Ovary (tissue), 10 donors: Measurements from ENCODE around the gene NF1. TPM values are rescaled to one million over a fixed set of nuclear protein-coding genes. Genes with fewer than 3 reads are reported as not detected.
A peak's percentile ranks its signal among the peaks of the same experiment; 100 is the strongest.
"Not testable (repeated sequence)": the region's sequence is repeated elsewhere in the genome, so short reads cannot be mapped to it uniquely, and the experiment has no call there.

Experiments
- DNase-seq, 5 donors: peaks; one replicate each; pipeline ENCODE4 v3.0.0-alpha.2; 2019 to 2020
- H3K27ac ChIP-seq, 2 donors: fragments of 200-600 bp; one replicate each; pipeline versions ENCODE4 v1.5.1 to v1.8.0; 2019 to 2022
- H3K27me3 ChIP-seq: fragments of 200-600 bp; one replicate; pipeline ENCODE4 v1.8.0; 2022
- H3K36me3 ChIP-seq: fragments of 200-600 bp; sonication (generic); one replicate; pipeline ENCODE4 v1.5.1; 2019
- H3K4me1 ChIP-seq: one replicate; pipeline ENCODE4 v1.8.1; 2013; ENCODE audit warnings: mild to moderate bottlenecking, moderate library complexity; ENCODE audit not compliant: insufficient read depth
- H3K4me3 ChIP-seq: fragments of 200-600 bp; sonication (generic); one replicate; pipeline ENCODE4 v1.5.1; 2017
- H3K9me3 ChIP-seq, 2 donors: fragments of 200-600 bp in 1 of 2; sonication (generic) in 1 of 2; one replicate each; pipeline versions ENCODE4 v1.5.1 to v1.8.1; 2013 to 2019; ENCODE audit warnings: mild to moderate bottlenecking in 1 of 2, moderate library complexity in 1 of 2
- EP300 ChIP-seq: sonication (generic); formaldehyde crosslinking; IDR thresholded peaks from one replicate; pipeline ENCODE4 v1.6.1; 2017; ENCODE audit warnings: antibody characterized with exemption
- POLR2A ChIP-seq: fragments of 450-650 bp; IDR thresholded peaks from one replicate; pipeline ENCODE4 v1.6.1; 2017; ENCODE audit warnings: antibody characterized with exemption, mild to moderate bottlenecking, moderate library complexity
- WGBS, 3 donors: extraction: QIAGEN DNeasy Blood & Tissue Kit in 1 of 3; methylation state at CpG; one replicate each; pipeline versions ENCODE4 v1.1.5 to v1.1.7; 2013 to 2017; 5-methylcytosine and 5-hydroxymethylcytosine counted together
- intact Hi-C, 4 donors: fragments of 100-400 bp; cut with DNase I; formaldehyde crosslinking; loops; one replicate each; pipeline versions ENCODE4 v1.11.0 to v1.15.1; 2022 to 2023
- long read RNA-seq, 3 donors: library from polyadenylated mRNA in 2 of 3; unstranded in 2 of 3; transcript quantifications; one replicate each; pipeline ENCODE4 v2.0.0 and lab custom pipeline, GENCODE V29; 2021 to 2026
- polyA plus RNA-seq, 2 donors: library from polyadenylated mRNA; stranded (reverse); fragments of 200-250 nt in 1 of 2; fragments of 350-450 nt in 1 of 2; fragmentation: Illumina TruSeq in 1 of 2; extraction: RNeasy Lipid Tissue Mini Kit (QIAGEN cat#74804) in 1 of 2; gene quantifications; one replicate each; pipeline ENCODE4 v1.2.3, GENCODE V29; 2013 to 2014
- total RNA-seq, 7 donors: library from RNA; depleted of rRNA in 2 of 7; stranded (reverse); fragments of >200 nt in 2 of 7; fragmentation: NEBNext Ultra II Directional in 3 of 7; extraction: Animal tissue kit (Norgen Biotek cat#: 25700) in 3 of 7; gene quantifications; one replicate each; pipeline versions ENCODE4 v1.1.0 to v1.2.4, GENCODE V29; 2016 to 2023
- TF ChIP-seq, protein P1 (sequence below), 3 donors: fragments of 450-650 bp in 2 of 3; fragments of 200-600 bp in 1 of 3; IDR thresholded peaks; one replicate each; pipeline versions ENCODE4 v1.5.1 to v1.8.0; 2016 to 2022; ENCODE audit warnings: antibody characterized with exemption in 3 of 3, mild to moderate bottlenecking in 1 of 3
- donor health status: DM: no; HTN: no; CAD: no; lungs with moderate emphysema.
- donor health status: DM: no; HTN: no; CAD: no.
- donor health status: Bipolar disorder and iron deficiency.
- donor health status: DM: yes; HTN: yes; CAD: no.
- donor health status: DM: no; HTN: no; CAD: no.
- donor health status: DM: yes; HTN: yes; CAD: no.

NF1 gene, protein sequence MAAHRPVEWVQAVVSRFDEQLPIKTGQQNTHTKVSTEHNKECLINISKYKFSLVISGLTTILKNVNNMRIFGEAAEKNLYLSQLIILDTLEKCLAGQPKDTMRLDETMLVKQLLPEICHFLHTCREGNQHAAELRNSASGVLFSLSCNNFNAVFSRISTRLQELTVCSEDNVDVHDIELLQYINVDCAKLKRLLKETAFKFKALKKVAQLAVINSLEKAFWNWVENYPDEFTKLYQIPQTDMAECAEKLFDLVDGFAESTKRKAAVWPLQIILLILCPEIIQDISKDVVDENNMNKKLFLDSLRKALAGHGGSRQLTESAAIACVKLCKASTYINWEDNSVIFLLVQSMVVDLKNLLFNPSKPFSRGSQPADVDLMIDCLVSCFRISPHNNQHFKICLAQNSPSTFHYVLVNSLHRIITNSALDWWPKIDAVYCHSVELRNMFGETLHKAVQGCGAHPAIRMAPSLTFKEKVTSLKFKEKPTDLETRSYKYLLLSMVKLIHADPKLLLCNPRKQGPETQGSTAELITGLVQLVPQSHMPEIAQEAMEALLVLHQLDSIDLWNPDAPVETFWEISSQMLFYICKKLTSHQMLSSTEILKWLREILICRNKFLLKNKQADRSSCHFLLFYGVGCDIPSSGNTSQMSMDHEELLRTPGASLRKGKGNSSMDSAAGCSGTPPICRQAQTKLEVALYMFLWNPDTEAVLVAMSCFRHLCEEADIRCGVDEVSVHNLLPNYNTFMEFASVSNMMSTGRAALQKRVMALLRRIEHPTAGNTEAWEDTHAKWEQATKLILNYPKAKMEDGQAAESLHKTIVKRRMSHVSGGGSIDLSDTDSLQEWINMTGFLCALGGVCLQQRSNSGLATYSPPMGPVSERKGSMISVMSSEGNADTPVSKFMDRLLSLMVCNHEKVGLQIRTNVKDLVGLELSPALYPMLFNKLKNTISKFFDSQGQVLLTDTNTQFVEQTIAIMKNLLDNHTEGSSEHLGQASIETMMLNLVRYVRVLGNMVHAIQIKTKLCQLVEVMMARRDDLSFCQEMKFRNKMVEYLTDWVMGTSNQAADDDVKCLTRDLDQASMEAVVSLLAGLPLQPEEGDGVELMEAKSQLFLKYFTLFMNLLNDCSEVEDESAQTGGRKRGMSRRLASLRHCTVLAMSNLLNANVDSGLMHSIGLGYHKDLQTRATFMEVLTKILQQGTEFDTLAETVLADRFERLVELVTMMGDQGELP (N-terminal part only)
- total RNA-seq = 10 to 100 TPM; 45.5 to 62.0 (median 58.1) TPM
- polyA plus RNA-seq = 10 to 100 TPM; 11.1 to 27.0 TPM
- long read RNA-seq, donor 1, partial matches to known transcripts = 12 of 17 reads
- long read RNA-seq, donor 1, other reads (novel, unspliced or antisense) = 5 of 17 reads
- long read RNA-seq, donor 2, full-length matches to known transcripts = 3 of 3 reads
- long read RNA-seq, donor 2, partial matches to known transcripts = 0 of 3 reads
- long read RNA-seq, donor 2, other reads (novel, unspliced or antisense) = 0 of 3 reads
- long read RNA-seq, donor 3, partial matches to known transcripts = 0 of 7 reads
- long read RNA-seq, donor 3, other reads (novel, unspliced or antisense) = 6 of 7 reads

DNA sequence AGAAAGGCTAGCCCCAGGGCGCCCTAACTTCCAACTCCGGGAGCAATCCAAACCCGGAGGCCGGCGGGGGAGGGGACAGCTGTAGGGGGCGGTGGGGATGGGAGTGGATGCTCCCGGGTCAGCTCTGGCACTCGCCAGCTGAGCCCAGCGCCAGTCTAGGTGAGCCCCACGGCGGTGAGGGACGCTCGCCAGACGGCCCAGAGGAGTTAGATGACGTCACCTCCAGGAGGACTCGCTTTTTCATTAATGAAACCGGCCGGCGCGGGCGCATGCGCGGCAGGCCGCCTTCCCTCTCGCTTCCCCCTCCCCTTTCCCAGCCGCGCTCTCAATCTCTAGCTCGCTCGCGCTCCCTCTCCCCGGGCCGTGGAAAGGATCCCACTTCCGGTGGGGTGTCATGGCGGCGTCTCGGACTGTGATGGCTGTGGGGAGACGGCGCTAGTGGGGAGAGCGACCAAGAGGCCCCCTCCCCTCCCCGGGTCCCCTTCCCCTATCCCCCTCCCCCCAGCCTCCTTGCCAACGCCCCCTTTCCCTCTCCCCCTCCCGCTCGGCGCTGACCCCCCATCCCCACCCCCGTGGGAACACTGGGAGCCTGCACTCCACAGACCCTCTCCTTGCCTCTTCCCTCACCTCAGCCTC is at the start of gene NF1:
Gene NF1, plus strand, starts transcription at position 378 of the 636 bp plus-strand sequence. CDS start 333 bp downstream, outside the sequence.
- Histone ChIP-seq H3K36me3 (no peaks in the 10 kb centered on the region), H3K4me3 (peak within 1 kb of the TSS; percentile 69), H3K27ac (peak within 1 kb of the TSS; percentile 85 to 90), H3K4me1 (peaks cover 2% of the 10 kb centered on the region), H3K9me3 (no peaks in the 10 kb centered on the region), H3K27me3 (no peaks in the 10 kb centered on the region)
- WGBS, 3 donors = 0 to 1% (median 0%) methylated on average over 41 to 44 of the region's 45 CpGs
- peak; percentile 29 for TF ChIP-seq POLR2A
- TF ChIP-seq, protein P1, sequence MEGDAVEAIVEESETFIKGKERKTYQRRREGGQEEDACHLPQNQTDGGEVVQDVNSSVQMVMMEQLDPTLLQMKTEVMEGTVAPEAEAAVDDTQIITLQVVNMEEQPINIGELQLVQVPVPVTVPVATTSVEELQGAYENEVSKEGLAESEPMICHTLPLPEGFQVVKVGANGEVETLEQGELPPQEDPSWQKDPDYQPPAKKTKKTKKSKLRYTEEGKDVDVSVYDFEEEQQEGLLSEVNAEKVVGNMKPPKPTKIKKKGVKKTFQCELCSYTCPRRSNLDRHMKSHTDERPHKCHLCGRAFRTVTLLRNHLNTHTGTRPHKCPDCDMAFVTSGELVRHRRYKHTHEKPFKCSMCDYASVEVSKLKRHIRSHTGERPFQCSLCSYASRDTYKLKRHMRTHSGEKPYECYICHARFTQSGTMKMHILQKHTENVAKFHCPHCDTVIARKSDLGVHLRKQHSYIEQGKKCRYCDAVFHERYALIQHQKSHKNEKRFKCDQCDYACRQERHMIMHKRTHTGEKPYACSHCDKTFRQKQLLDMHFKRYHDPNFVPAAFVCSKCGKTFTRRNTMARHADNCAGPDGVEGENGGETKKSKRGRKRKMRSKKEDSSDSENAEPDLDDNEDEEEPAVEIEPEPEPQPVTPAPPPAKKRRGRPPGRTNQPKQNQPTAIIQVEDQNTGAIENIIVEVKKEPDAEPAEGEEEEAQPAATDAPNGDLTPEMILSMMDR (IDR thresholded peaks at IDR 0.05) = no peak
- intact Hi-C loops = loop anchor here in 1 of 4 donors (5.0 kb wide), 1 partner anchor 87 kb away; no protein-coding TSS in a partner anchor
- peak; percentile 97 to 98 (median 97) for DNase-seq

DNA sequence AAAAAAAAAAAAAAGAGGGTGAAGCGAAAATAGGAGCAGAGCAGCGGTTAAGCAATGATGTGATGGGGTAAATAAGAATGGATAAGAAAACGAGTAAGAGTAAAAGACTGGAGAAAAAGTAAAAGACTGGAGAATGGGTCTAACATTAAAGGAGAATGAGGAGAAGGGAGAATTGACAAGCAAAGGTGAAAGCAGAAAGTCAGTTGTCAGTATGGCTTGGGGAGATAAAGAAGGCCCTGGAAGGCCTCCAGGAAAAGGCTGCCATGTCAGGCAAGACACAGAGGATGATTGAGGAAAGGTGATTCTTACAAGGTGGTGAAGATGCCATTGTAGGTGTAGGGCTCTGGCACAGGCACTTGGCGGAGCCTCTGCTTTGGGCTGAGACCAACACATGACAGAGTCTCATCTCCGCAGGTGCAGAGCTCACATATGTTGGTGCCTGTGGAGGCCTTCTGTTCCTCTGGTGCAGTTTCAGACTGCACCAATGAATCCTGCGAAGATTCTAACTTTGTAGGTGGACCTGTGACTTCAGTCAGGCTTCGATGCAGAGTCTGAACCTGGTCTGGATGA is 47.8 kb upstream of the NF1 start:
- 91 to 97% (median 95%) methylated on average over 5 to 7 of the region's 7 CpGs for WGBS, 3 donors
- H3K4me3 ChIP-seq, H3K9me3 ChIP-seq, H3K36me3 ChIP-seq, H3K27me3 ChIP-seq, H3K4me1 ChIP-seq, DNase-seq, H3K27ac ChIP-seq, intact Hi-C loops: not testable (repeated sequence)

DNA sequence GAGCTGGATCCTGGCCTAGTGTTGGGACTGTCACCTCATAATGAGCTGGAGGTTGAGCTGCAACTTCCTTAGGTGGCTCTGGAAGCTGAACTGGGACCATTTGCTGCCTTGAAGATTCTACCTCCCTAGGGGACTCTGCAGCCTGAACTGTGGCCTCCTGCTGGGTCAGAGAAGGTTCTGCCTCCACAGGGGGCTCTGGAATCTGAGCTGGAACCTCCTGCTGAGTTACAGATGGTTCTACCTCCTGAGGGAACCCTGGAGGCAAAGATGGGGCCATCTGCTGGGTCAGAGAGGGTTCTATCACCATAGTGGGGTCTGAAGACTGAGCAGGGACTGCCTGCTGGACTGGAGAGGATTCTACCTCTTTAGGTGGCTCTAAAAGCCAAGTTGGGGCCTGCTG is 46.6 kb upstream of the NF1 start:
- TF ChIP-seq POLR2A (no peak), EP300 (no peak)
- TF ChIP-seq, protein P1 (IDR thresholded peaks at IDR 0.05) = no peak
- intact Hi-C loops = no loop called here
- Histone ChIP-seq H3K27ac (no peak overlapping the region), H3K4me1 (no peaks in the 10 kb centered on the region), H3K4me3 (no peak overlapping the region), H3K9me3 (no peaks in the 10 kb centered on the region), H3K36me3 (no peaks in the 10 kb centered on the region), H3K27me3 (no peaks in the 10 kb centered on the region)
- DNase-seq = no peak

DNA sequence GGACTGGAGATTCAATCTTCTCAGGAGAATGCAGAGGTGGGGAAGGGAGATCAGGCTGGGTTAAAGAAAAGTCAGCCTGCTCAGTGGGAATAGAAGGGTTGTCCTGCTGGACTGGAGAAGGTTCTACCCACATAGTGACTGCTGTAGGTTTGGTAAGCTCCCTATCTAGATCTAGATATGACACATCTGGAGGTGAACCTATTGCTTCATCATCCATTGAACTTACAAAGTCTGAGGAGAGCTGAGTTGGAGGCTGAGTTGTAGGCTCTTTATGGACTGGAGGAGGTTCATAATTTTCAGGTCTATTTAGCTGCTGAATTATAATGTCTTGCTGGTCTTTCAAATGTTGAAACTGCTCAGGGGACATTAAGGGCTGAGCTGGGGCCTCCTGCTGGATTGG is 46.0 kb upstream of the NF1 start:
- H3K9me3 ChIP-seq = no peaks in the 10 kb centered on the region
- H3K27ac ChIP-seq = no peak overlapping the region
- no peaks in the 10 kb centered on the region for H3K4me1 ChIP-seq
- TF ChIP-seq POLR2A (no peak), EP300 (no peak)
- TF ChIP-seq, protein P1 (IDR thresholded peaks at IDR 0.05) = no peak
- intact Hi-C loops = no loop called here
- DNase-seq = no peak
- H3K27me3 ChIP-seq = no peaks in the 10 kb centered on the region
- no peaks in the 10 kb centered on the region for H3K36me3 ChIP-seq
- H3K4me3 ChIP-seq = no peak overlapping the region
